HG03108 (cell line): ENCODE data around the gene OR51I1.

Experiments used
- ATAC-seq: cut with Tn5 transposase; IDR thresholded peaks from one replicate; pipeline ENCODE4 v1.9.1; 2021; ENCODE audit warnings: moderate library complexity; ENCODE audit not compliant: unreplicated experiment

OR51I1 gene

GRCh38 chr11:5441414-5441813 is at the start of gene OR51I1:
Gene OR51I1 (minus strand): TSS chr11:5441514. CDS start chr11:5441514, 0 bp downstream.
- ATAC-seq = no peak

- no peak for ATAC-seq
Measured at GRCh38 chr11:5489576-5490357, 48.5 kb upstream of the OR51I1 start.

- no peak for ATAC-seq
Measured at GRCh38 chr11:5488798-5489399, 47.6 kb upstream of the OR51I1 start.

- no peak for ATAC-seq
Measured at GRCh38 chr11:5488385-5488784, 47.1 kb upstream of the OR51I1 start, which contains the start of gene OR52D1. Gene OR52D1 (plus strand): TSS chr11:5488685. CDS start chr11:5488707, 22 bp downstream.

GRCh38 chr11:5486421-5486820 is 45.1 kb upstream of the OR51I1 start:
- ATAC-seq = no peak

- no peak for ATAC-seq
Measured at GRCh38 chr11:5486003-5486402, 44.7 kb upstream of the OR51I1 start.

- peak; percentile 63 for ATAC-seq
Measured at GRCh38 chr11:5476186-5476819, 35.0 kb upstream of the OR51I1 start.

- ATAC-seq = no peak
Measured at GRCh38 chr11:5473921-5474320, 32.6 kb upstream of the OR51I1 start.

GRCh38 chr11:5467527-5467926 is 26.2 kb upstream of the OR51I1 start:
- no peak for ATAC-seq

GRCh38 chr11:5460983-5461621 is 19.8 kb upstream of the OR51I1 start:
- ATAC-seq = no peak

- no peak for ATAC-seq
Measured at GRCh38 chr11:5449432-5449831, 8.1 kb upstream of the OR51I1 start.

- no peak for ATAC-seq
Measured at GRCh38 chr11:5449023-5449422, 7.7 kb upstream of the OR51I1 start, which contains the start of gene OR51I2. Gene OR51I2 (plus strand): TSS chr11:5449323. CDS start chr11:5453489, 4,166 bp downstream.

GRCh38 chr11:5443835-5444393 is 2.6 kb upstream of the OR51I1 start:
- no peak for ATAC-seq

- no peak for ATAC-seq
Measured at GRCh38 chr11:5423131-5423530, 18.2 kb downstream of the OR51I1 start.

GRCh38 chr11:5421811-5422210 is 19.5 kb downstream of the OR51I1 start, which contains the start of gene OR51Q1:
Gene OR51Q1 (plus strand): TSS chr11:5422111. CDS start chr11:5422201, 90 bp downstream.
- ATAC-seq = no peak

GRCh38 chr11:5420993-5421392 is 20.3 kb downstream of the OR51I1 start:
- ATAC-seq = no peak

- ATAC-seq = no peak
Measured at GRCh38 chr11:5405173-5405572, 36.1 kb downstream of the OR51I1 start.

- ATAC-seq = no peak
Measured at GRCh38 chr11:5398936-5399335, 42.4 kb downstream of the OR51I1 start.

GRCh38 chr11:5394091-5394490 is 47.2 kb downstream of the OR51I1 start:
- ATAC-seq = no peak
